C4-2B (cell line): Measurements from ENCODE around the gene DDOST.

Source experiments
- CTCF ChIP-seq: fragments of 450-650 bp; conservative IDR thresholded peaks from 2 replicates; pipeline ENCODE4 v1.5.1; 2017; ENCODE audit warnings: mild to moderate bottlenecking
- ZFX ChIP-seq: fragments of 450-650 bp; IDR thresholded peaks from 2 replicates; pipeline ENCODE4 v1.6.1; 2017

- TF ChIP-seq CTCF: no peak
- no peak for TF ChIP-seq ZFX
Measured at GRCh38 chr1:20681999-20682398, 20.8 kb upstream of the DDOST start.
